Left renal cortex interstitium (tissue), 4 donors: ENCODE results near the gene ARL5B. TPM values are rescaled to one million over a fixed set of nuclear protein-coding genes. Genes with fewer than 3 reads are reported as not detected.

ENCODE experiments used
- DNase-seq, 4 donors: peaks; one replicate each; pipeline ENCODE4 v3.0.0-alpha.2; 2013; ENCODE audit warnings: low read depth in 4 of 4, low spot score in 2 of 4, missing footprints in 1 of 4
- polyA plus RNA-seq, 4 donors: library from polyadenylated mRNA; unstranded; fragments of 120-200 nt; gene quantifications; one replicate each; pipeline ENCODE4 v1.2.1, GENCODE V29; 2013; ENCODE audit not compliant: insufficient read length in 4 of 4

ARL5B gene
- polyA plus RNA-seq, 4 donors = 38.2 to 45.6 (median 41.6) TPM

- DNase-seq = no peak
Observed at GRCh38 chr10:18656724-18657123, 2.5 kb upstream of the ARL5B start.

- peak in 1 of 4 donors; percentile 11 for DNase-seq
Observed at GRCh38 chr10:18658271-18659124, 733 bp upstream of the ARL5B start.

GRCh38 chr10:18659819-18660535 is 746 bp downstream of the ARL5B start:
- DNase-seq = peak in 1 of 4 donors; percentile 59

- DNase-seq = no peak
Observed at GRCh38 chr10:18660816-18661431, 1.7 kb downstream of the ARL5B start.

GRCh38 chr10:18664841-18665478 is 5.7 kb downstream of the ARL5B start:
- no peak for DNase-seq

GRCh38 chr10:18665815-18666558 is 6.8 kb downstream of the ARL5B start:
- DNase-seq = no peak

- no peak for DNase-seq
Observed at GRCh38 chr10:18666810-18667209, 7.6 kb downstream of the ARL5B start.

GRCh38 chr10:18668026-18668425 is 8.8 kb downstream of the ARL5B start:
- DNase-seq = no peak

- DNase-seq = no peak
Observed at GRCh38 chr10:18675086-18675801, 16.0 kb downstream of the ARL5B start.

- DNase-seq = no peak
Observed at GRCh38 chr10:18680754-18681153, 21.5 kb downstream of the ARL5B start.

GRCh38 chr10:18681366-18681765 is 22.1 kb downstream of the ARL5B start:
- DNase-seq = no peak

GRCh38 chr10:18681971-18682411 is 22.8 kb downstream of the ARL5B start:
- DNase-seq = no peak

GRCh38 chr10:18683427-18683826 is 24.2 kb downstream of the ARL5B start:
- no peak for DNase-seq

GRCh38 chr10:18684416-18684815 is 25.2 kb downstream of the ARL5B start:
- DNase-seq = no peak

GRCh38 chr10:18684953-18685352 is 25.7 kb downstream of the ARL5B start:
- no peak for DNase-seq

GRCh38 chr10:18685555-18685954 is 26.3 kb downstream of the ARL5B start:
- DNase-seq = no peak

GRCh38 chr10:18687195-18687594 is 28.0 kb downstream of the ARL5B start:
- no peak for DNase-seq

- no peak for DNase-seq
Observed at GRCh38 chr10:18687706-18688105, 28.5 kb downstream of the ARL5B start.

- peak in 2 of 4 donors; percentile 11 to 28 for DNase-seq
Observed at GRCh38 chr10:18689498-18689897, 30.3 kb downstream of the ARL5B start.
